Measurements from ENCODE around the gene NUP153. TPM values are rescaled to one million over a fixed set of nuclear protein-coding genes. Genes with fewer than 3 reads are reported as not detected.
"Not testable (repeated sequence)": the region's sequence is repeated elsewhere in the genome, so short reads cannot be mapped to it uniquely, and the experiment has no call there.

NUP153 gene
- total RNA-seq, 2 experiments from 2014 or later = 72.5 to 88.0 TPM

GRCh38 chr6:17710331-17710730 lies 3.6 kb upstream of the NUP153 start:
- no peak overlapping the region for H3K4me2 ChIP-seq (ENCODE audit: low read length)
- H3K79me2 ChIP-seq (ENCODE audit: insufficient read depth, low read depth, low read length) = peaks cover 13% of the 10 kb centered on the region
- no peaks in the 10 kb centered on the region for H3K9me3 ChIP-seq (ENCODE audit: low read length)
- peaks cover 10% of the 10 kb centered on the region; the same call in 1 of the 2 replicates for H3K36me3 ChIP-seq (ENCODE audit: insufficient read depth, low read length)
- ChIA-PET CTCF (ENCODE audit: unreplicated experiment) (interaction anchor here (0.5 kb wide), 1 partner anchor 99 kb away, joined by 3 read pairs; no protein-coding TSS in a partner anchor), POLR2A (interaction anchor here (0.6 to 0.7 kb wide), 5 partner anchors 10 to 1386 kb away, joined by 3 to 4 read pairs (median 3); no protein-coding TSS in a partner anchor)
- no peak for DNase-seq (ENCODE audit: low spot score)
- intact Hi-C loops (cut with micrococcal nuclease; ENCODE audit: unreplicated experiment) = no loop called here
- TF ChIP-seq EZH2phosphoT487 (IDR thresholded peaks at IDR 0.05; ENCODE audit: borderline replicate concordance, low read depth, low read length) (no peak), CTCF (conservative IDR thresholded peaks at IDR 0.05; ENCODE audit: low read length) (no peak)
- no peaks in the 10 kb centered on the region for H4K20me1 ChIP-seq (ENCODE audit: insufficient read depth, low read length)
- no TSS peak for BruUV-seq (replicated peaks)
- H3K4me3 ChIP-seq (ENCODE audit: low read depth, low read length, poor library complexity, severe bottlenecking) = no peak overlapping the region
- peaks cover 7% of the 10 kb centered on the region for H3K4me1 ChIP-seq (ENCODE audit: insufficient read depth, low read length, poor library complexity, severe bottlenecking)
- H3K27ac ChIP-seq (ENCODE audit: low read depth, low read length, poor library complexity, severe bottlenecking) = no peak overlapping the region
- no peaks in the 10 kb centered on the region for H3K9me2 ChIP-seq (ENCODE audit: insufficient read depth, low read length)
- H2AFZ ChIP-seq (ENCODE audit: low read length) = no peak overlapping the region

- CTCF ChIA-PET (ENCODE audit: unreplicated experiment) = no interaction called here
- intact Hi-C loops (cut with micrococcal nuclease; ENCODE audit: unreplicated experiment) = no loop called here
These were observed 2.8 kb upstream of the NUP153 start for GRCh38 chr6:17709476-17709875.

GRCh38 chr6:17708035-17708434 lies 1.3 kb upstream of the NUP153 start:
- CTCF ChIA-PET (ENCODE audit: unreplicated experiment); H2AFZ ChIP-seq (ENCODE audit: low read length); H3K9me2 ChIP-seq (ENCODE audit: insufficient read depth, low read length); H4K20me1 ChIP-seq (ENCODE audit: insufficient read depth, low read length); intact Hi-C loops (cut with micrococcal nuclease; ENCODE audit: unreplicated experiment); H3K9me3 ChIP-seq (ENCODE audit: low read length); BruUV-seq (replicated peaks); H3K27ac ChIP-seq (ENCODE audit: low read depth, low read length, poor library complexity, severe bottlenecking); DNase-seq (ENCODE audit: low spot score); H3K4me3 ChIP-seq (ENCODE audit: low read depth, low read length, poor library complexity, severe bottlenecking); H3K4me2 ChIP-seq (ENCODE audit: low read length): not testable (repeated sequence)
- Histone ChIP-seq H3K36me3 (ENCODE audit: insufficient read depth, low read length) (peaks cover 22% of the 10 kb centered on the region), H3K79me2 (ENCODE audit: insufficient read depth, low read depth, low read length) (peaks cover 36% of the 10 kb centered on the region), H3K4me1 (ENCODE audit: insufficient read depth, low read length, poor library complexity, severe bottlenecking) (peaks cover 15% of the 10 kb centered on the region)
- POLR2A ChIA-PET = interaction anchor here (1.0 to 2.0 kb wide), 4 partner anchors 10 to 112 kb away, joined by 3 to 16 read pairs (median 6); partner anchors contain the start of gene FAM8A1

More at GRCh38 chr6:17709476-17709875, 2.8 kb upstream of the NUP153 start:
- peaks cover 17% of the 10 kb centered on the region for H3K36me3 ChIP-seq (ENCODE audit: insufficient read depth, low read length)
- no TSS peak for BruUV-seq (replicated peaks)
- peaks cover 22% of the 10 kb centered on the region for H3K79me2 ChIP-seq (ENCODE audit: insufficient read depth, low read depth, low read length)
- no peak overlapping the region for H2AFZ ChIP-seq (ENCODE audit: low read length)
- H3K9me3 ChIP-seq (ENCODE audit: low read length) = no peaks in the 10 kb centered on the region
- H3K4me3 ChIP-seq (ENCODE audit: low read depth, low read length, poor library complexity, severe bottlenecking) = no peak overlapping the region
- H3K4me2 ChIP-seq (ENCODE audit: low read length) = no peak overlapping the region
- POLR2A ChIA-PET = no interaction called here
- peaks cover 7% of the 10 kb centered on the region for H3K4me1 ChIP-seq (ENCODE audit: insufficient read depth, low read length, poor library complexity, severe bottlenecking)
- H3K9me2 ChIP-seq (ENCODE audit: insufficient read depth, low read length) = no peaks in the 10 kb centered on the region
- H3K27ac ChIP-seq (ENCODE audit: low read depth, low read length, poor library complexity, severe bottlenecking) = no peak overlapping the region
- no peak for DNase-seq (ENCODE audit: low spot score)
- TF ChIP-seq CTCF (conservative IDR thresholded peaks at IDR 0.05; ENCODE audit: low read length) (no peak), EZH2phosphoT487 (IDR thresholded peaks at IDR 0.05; ENCODE audit: borderline replicate concordance, low read depth, low read length) (no peak)
- no peaks in the 10 kb centered on the region for H4K20me1 ChIP-seq (ENCODE audit: insufficient read depth, low read length)

All from OCI-LY7 (cell line).